PC-3 (cell line): ENCODE data around the gene ADRA2A. TPM values are rescaled to one million over a fixed set of nuclear protein-coding genes. Genes with fewer than 3 reads are reported as not detected.

ENCODE experiments used
- ATAC-seq: fragments of 200-7000 bp; cut with Tn5 transposase; 2 replicates; pipeline ENCODE4 v1.9.1; 2020; ENCODE audit warnings: mild to moderate bottlenecking, moderate library complexity
- BruUV-seq: library from RNA; stranded (reverse); fragments of 400-500 nt; replicated peaks from 2 replicates; lab custom pipeline; 2021; lab: Mats Ljungman, UMichigan
- CTCF ChIA-PET: fragments of 300-600 bp; sonication (Branson Sonifier 250); formaldehyde crosslinking; loops from one replicate; lab custom pipeline; 2022; ENCODE audit warnings: antibody characterized with exemption; lab: Charles Lee
- POLR2A ChIA-PET: fragments of 300-600 bp; sonication (Branson Sonifier 250); formaldehyde crosslinking; loops from one replicate; lab custom pipeline; 2022; ENCODE audit warnings: antibody characterized with exemption; ENCODE audit not compliant: unreplicated experiment; lab: Charles Lee
- DNase-seq: peaks from one replicate; pipeline ENCODE4 v3.0.0-alpha.2; 2015
- H2AFZ ChIP-seq: fragments of 300-600 bp; sonication (generic); 2 replicates; pipeline ENCODE4 v1.6.0; 2016; ENCODE audit warnings: antibody characterized with exemption, low read length
- H3F3A ChIP-seq: fragments of 300-600 bp; sonication (generic); one replicate; pipeline ENCODE4 v1.6.0; 2017; ENCODE audit warnings: antibody characterized with exemption, low read length, control low read depth, mild to moderate bottlenecking; ENCODE audit not compliant: unreplicated experiment
- H3K27ac ChIP-seq: fragments of 300-600 bp; sonication (generic); 2 replicates; pipeline ENCODE4 v1.5.1; 2016; ENCODE audit warnings: mild to moderate bottlenecking, low read length
- H3K27me3 ChIP-seq: fragments of 300-600 bp; sonication (generic); 2 replicates; pipeline ENCODE4 v1.6.1; 2016; ENCODE audit warnings: low read length, mixed read lengths
- H3K36me3 ChIP-seq: fragments of 300-600 bp; sonication (generic); 2 replicates; pipeline ENCODE4 v1.6.1; 2016; ENCODE audit warnings: low read depth, mixed run types, low read length, mixed read lengths
- H3K4me1 ChIP-seq: fragments of 300-600 bp; sonication (generic); 2 replicates; pipeline ENCODE4 v1.5.1; 2016; ENCODE audit warnings: low read length; ENCODE audit not compliant: insufficient read depth
- H3K4me2 ChIP-seq: fragments of 300-600 bp; sonication (generic); 2 replicates; pipeline ENCODE4 v1.6.0; 2016; ENCODE audit warnings: low read length
- H3K4me3 ChIP-seq: fragments of 300-600 bp; sonication (generic); 2 replicates; pipeline ENCODE4 v1.5.1; 2016; ENCODE audit warnings: mild to moderate bottlenecking, low read length, mixed read lengths
- H3K79me2 ChIP-seq: fragments of 300-600 bp; sonication (generic); 2 replicates; pipeline ENCODE4 v1.6.1; 2017; ENCODE audit warnings: low read length, mixed read lengths
- H3K9ac ChIP-seq: fragments of 300-600 bp; sonication (generic); 2 replicates; pipeline ENCODE4 v1.6.0; 2016; ENCODE audit warnings: mild to moderate bottlenecking, low read length
- H3K9me2 ChIP-seq: fragments of 300-600 bp; sonication (generic); replicated peaks from 2 replicates; pipeline ENCODE4 v1.6.1; 2016; ENCODE audit warnings: mixed run types, low read length, mixed read lengths
- H3K9me3 ChIP-seq: fragments of 300-600 bp; sonication (generic); 2 replicates; pipeline ENCODE4 v1.6.1; 2016; ENCODE audit warnings: low read length, mixed read lengths
- H4K20me1 ChIP-seq: fragments of 300-600 bp; sonication (generic); 2 replicates; pipeline ENCODE4 v1.6.1; 2016; ENCODE audit warnings: low read length, mixed read lengths
- CTCF ChIP-seq: fragments of 300-600 bp; sonication (generic); conservative IDR thresholded peaks from 2 replicates; pipeline ENCODE4 v1.5.1; 2017; ENCODE audit warnings: antibody characterized with exemption, low read depth, mild to moderate bottlenecking, low read length
- EZH2 ChIP-seq: fragments of 300-600 bp; sonication (generic); IDR thresholded peaks from one replicate; pipeline ENCODE4 v1.6.1; 2017; ENCODE audit warnings: antibody characterized with exemption, mild to moderate bottlenecking, low read length; ENCODE audit not compliant: unreplicated experiment
- EZH2phosphoT487 ChIP-seq: fragments of 300-600 bp; sonication (generic); IDR thresholded peaks from 2 replicates; pipeline ENCODE4 v1.6.1; 2018; ENCODE audit warnings: mild to moderate bottlenecking, antibody characterized with exemption, low read length, borderline replicate concordance
- intact Hi-C: fragments of 100-400 bp; cut with micrococcal nuclease; formaldehyde crosslinking; loops from 2 replicates; pipeline ENCODE4 v1.9.0; 2023
- total RNA-seq: library from RNA; depleted of rRNA; stranded (reverse); fragments of >200 nt; gene quantifications from 2 replicates; pipeline ENCODE4 v1.2.3, GENCODE V29; 2014

The ADRA2A gene
- total RNA-seq, 1 experiment from 2014 or later: not detected

- BruUV-seq: no TSS peak
- H3K79me2 ChIP-seq: no peaks in the 10 kb centered on the region
Observed at GRCh38 chr10:111083222-111084095, 6.6 kb downstream of the ADRA2A start.

GRCh38 chr10:111084366-111085255 lies 7.8 kb downstream of the ADRA2A start:
- no peaks in the 10 kb centered on the region for H3F3A ChIP-seq
- no peak overlapping the region for H3K9ac ChIP-seq
- ATAC-seq (no peak), DNase-seq (no peak)
- H2AFZ ChIP-seq: no peak overlapping the region
- no peaks in the 10 kb centered on the region for H4K20me1 ChIP-seq
- H3K27me3 ChIP-seq: no peaks in the 10 kb centered on the region
- no TSS peak for BruUV-seq
- TF ChIP-seq EZH2 (no peak), CTCF (no peak)
- intact Hi-C loops: no loop called here
- no peak overlapping the region for H3K4me3 ChIP-seq
- H3K36me3 ChIP-seq: no peaks in the 10 kb centered on the region
- H3K27ac ChIP-seq: no peak overlapping the region
- H3K4me2 ChIP-seq: no peak overlapping the region
- no peaks in the 10 kb centered on the region for H3K9me2 ChIP-seq
- no peaks in the 10 kb centered on the region for H3K79me2 ChIP-seq
- no peaks in the 10 kb centered on the region for H3K9me3 ChIP-seq
- ChIA-PET POLR2A (no interaction called here), CTCF (no interaction called here)
- no peaks in the 10 kb centered on the region for H3K4me1 ChIP-seq

More at GRCh38 chr10:111083222-111084095, 6.6 kb downstream of the ADRA2A start:
- intact Hi-C loops: no loop called here
- H3K27ac ChIP-seq: no peak overlapping the region
- ChIA-PET CTCF (no interaction called here), POLR2A (no interaction called here)
- no peaks in the 10 kb centered on the region for H3F3A ChIP-seq
- H3K9me2 ChIP-seq: no peaks in the 10 kb centered on the region
- H3K36me3 ChIP-seq: no peaks in the 10 kb centered on the region
- H2AFZ ChIP-seq: no peak overlapping the region
- no peaks in the 10 kb centered on the region for H3K4me1 ChIP-seq
- H3K27me3 ChIP-seq: no peaks in the 10 kb centered on the region
- ATAC-seq (no peak), DNase-seq (no peak)
- TF ChIP-seq EZH2 (no peak), CTCF (no peak), EZH2phosphoT487 (no peak)
- no peak overlapping the region for H3K4me3 ChIP-seq
- no peak overlapping the region for H3K4me2 ChIP-seq
- H3K9me3 ChIP-seq: no peaks in the 10 kb centered on the region
- H3K9ac ChIP-seq: no peak overlapping the region
- no peaks in the 10 kb centered on the region for H4K20me1 ChIP-seq
